ES-I3 (cell line): ENCODE data around the gene MTAP.

ENCODE experiments used
- H3K36me3 ChIP-seq: 2 replicates; pipeline ENCODE4 v1.6.1; 2013; ENCODE audit warnings: mild to moderate bottlenecking, low read length, control low read depth, moderate library complexity; ENCODE audit not compliant: insufficient read depth
- H3K4me1 ChIP-seq: 2 replicates; pipeline ENCODE4 v1.6.1; 2013; ENCODE audit warnings: mild to moderate bottlenecking, control low read depth, low read length; ENCODE audit not compliant: insufficient read depth
- H3K9ac ChIP-seq: 2 replicates; pipeline ENCODE4 v1.6.1; 2013; ENCODE audit warnings: low read depth, mild to moderate bottlenecking, low read length, moderate library complexity
- H3K9me3 ChIP-seq: 2 replicates; pipeline ENCODE4 v1.6.1; 2013; ENCODE audit warnings: mild to moderate bottlenecking, low read length, moderate library complexity; ENCODE audit not compliant: control insufficient read depth, insufficient read depth

The MTAP gene

DNA sequence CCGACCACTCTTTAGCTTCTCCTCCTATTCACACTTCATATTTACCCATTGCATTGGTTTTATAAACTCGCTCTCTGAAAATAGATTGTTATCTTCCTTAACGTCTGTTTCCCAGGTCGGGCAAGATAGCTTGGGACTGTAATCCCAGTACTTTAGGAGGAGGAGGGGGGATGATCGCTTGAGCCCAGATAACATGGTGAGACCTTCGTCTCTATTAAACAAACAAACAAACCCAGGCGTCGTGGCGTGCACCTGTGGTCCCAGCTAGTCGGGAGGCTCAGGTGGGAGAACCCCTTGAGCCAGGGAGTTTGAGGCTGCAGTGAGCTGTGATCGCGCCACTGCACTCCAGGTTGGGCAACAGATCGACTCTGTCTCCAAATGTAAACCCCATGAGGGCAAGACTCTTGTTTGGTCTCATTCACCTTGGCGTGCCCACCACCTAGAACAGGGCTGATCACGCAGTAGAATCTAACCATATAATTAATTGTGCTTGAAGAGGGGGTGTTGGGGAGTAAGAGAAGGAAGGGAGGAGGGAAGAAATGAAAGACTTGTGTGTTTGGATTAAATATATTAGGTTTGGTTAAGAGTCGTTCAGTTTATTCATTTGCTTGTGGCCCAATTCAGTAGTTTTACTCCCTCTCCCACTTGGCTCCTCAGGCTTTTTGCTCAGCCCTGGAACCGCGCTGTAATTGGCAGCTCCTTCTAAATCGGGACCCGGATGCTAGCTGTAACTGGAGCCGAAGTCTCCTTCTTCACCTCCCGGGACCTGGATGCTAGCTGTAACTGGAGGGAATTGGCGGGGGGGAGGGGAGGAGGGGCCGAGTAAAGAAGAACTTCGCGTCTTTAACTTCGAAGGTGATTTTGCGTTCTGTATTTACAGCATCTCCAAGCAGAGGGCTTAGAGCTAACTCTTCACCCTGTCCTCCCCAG, 166.8 kb downstream of the MTAP start:
- no peaks in the 10 kb centered on the region for H3K9me3 ChIP-seq
- H3K36me3 ChIP-seq: no peaks in the 10 kb centered on the region
- H3K4me1 ChIP-seq: peaks cover 7% of the 10 kb centered on the region
- peak overlapping the region; percentile 24; the same call in 1 of the 2 replicates for H3K9ac ChIP-seq

DNA sequence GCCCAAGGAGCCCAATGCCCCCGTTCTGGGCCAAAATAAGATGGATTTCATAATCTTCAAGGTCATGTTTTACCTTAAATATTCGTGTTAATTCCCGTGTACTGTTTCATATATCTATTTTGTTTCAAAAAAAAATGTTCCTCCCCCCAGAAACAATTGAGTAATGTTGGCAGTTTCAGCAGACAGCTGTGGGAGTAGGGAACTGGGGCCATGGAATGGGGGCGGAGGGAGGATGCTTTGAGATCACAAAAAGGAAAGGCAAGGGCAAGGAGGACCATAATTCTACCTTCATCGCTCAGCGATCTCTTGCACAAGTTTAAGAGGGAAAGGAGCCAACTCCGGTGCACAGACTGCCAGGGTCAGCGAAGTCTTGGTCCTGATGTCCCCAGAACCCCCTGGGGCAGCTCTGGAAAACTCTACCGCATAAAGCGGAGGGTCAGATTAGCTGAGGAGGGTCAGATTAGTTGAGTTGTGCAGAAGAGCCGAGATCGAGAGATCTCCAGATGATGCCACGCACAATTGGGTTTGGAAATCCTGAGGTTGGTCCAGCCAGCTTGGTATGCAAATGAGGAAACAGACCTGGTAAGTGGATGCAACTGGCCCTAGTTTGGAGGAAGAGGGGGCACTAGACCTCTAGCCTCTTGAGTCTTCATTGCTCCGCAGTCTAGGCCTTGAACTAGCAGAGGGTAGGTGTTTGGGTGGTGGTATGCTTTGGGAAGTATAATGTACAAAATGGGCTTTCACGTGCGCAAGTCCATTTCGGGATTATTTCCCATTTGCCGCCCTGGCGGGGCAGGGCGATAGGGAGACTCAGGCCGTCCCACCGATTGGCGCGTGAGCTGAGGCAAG, 167.7 kb downstream of the MTAP start:
- Histone ChIP-seq H3K36me3 (no peaks in the 10 kb centered on the region), H3K9me3 (no peaks in the 10 kb centered on the region), H3K9ac (no peak overlapping the region), H3K4me1 (peaks cover 7% of the 10 kb centered on the region)

DNA sequence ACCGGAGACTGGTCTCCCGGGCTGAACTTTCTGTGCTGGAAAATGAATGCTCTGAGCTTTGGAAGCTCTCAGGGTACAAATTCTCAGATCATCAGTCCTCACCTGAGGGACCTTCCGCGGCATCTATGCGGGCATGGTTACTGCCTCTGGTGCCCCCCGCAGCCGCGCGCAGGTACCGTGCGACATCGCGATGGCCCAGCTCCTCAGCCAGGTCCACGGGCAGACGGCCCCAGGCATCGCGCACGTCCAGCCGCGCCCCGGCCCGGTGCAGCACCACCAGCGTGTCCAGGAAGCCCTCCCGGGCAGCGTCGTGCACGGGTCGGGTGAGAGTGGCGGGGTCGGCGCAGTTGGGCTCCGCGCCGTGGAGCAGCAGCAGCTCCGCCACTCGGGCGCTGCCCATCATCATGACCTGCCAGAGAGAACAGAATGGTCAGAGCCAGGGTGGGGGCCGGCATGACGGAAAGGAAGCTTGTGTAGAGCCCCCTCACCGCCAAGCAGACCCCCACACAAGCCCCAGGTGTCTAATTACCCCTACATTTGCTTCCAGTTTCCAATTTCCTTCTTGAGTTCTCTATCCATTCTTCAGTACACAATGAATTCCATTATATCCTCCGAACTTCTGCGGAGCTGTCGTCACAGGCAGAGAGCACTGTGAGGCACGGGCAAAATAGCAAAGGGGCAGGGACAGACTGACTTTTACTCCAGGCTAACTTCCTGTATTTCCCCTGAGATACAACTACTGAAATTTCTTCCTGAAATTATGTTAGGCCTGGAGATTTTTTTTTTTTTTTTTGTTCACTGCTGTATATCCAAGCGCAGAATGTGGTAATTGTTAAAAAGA, 168.6 kb downstream of the MTAP start:
- H3K4me1 ChIP-seq: peaks cover 7% of the 10 kb centered on the region
- H3K9me3 ChIP-seq: no peaks in the 10 kb centered on the region
- H3K9ac ChIP-seq: peak overlapping the region; percentile 17; the same call in 1 of the 2 replicates
- no peaks in the 10 kb centered on the region for H3K36me3 ChIP-seq

DNA sequence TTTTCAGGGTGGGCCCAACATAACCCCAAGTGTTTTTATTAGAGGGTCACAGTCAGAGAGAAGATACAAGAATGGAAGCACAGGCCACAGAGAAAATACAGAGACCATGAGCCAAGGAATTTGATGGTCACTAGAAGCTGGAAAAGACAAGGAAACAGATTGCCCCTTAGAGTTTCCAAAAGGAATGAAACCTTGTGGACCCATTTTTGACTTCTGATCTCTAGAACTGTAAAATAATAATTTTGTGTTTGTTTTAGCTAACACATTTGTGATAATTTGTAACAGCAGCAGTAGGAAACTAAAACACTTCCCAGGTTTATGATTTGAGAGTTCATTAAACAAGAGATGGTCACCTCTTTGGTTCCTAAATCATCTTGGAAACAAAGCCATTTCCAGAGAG, 169.9 kb downstream of the MTAP start:
- no peaks in the 10 kb centered on the region for H3K36me3 ChIP-seq
- peaks cover 3% of the 10 kb centered on the region for H3K4me1 ChIP-seq
- H3K9ac ChIP-seq: no peak overlapping the region
- no peaks in the 10 kb centered on the region for H3K9me3 ChIP-seq

DNA sequence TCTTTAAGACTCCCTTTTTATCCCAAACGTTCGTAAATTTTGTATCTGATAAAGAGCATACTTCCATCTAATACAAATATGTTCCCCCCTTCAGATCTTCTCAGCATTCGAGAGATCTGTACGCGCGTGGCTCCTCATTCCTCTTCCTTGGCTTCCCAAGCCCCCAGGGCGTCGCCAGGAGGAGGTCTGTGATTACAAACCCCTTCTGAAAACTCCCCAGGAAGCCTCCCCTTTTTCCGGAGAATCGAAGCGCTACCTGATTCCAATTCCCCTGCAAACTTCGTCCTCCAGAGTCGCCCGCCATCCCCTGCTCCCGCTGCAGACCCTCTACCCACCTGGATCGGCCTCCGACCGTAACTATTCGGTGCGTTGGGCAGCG, 171.9 kb downstream of the MTAP start:
- no peaks in the 10 kb centered on the region for H3K9me3 ChIP-seq
- peak overlapping the region; percentile 78 for H3K9ac ChIP-seq
- no peaks in the 10 kb centered on the region for H3K36me3 ChIP-seq
- no peaks in the 10 kb centered on the region for H3K4me1 ChIP-seq

DNA sequence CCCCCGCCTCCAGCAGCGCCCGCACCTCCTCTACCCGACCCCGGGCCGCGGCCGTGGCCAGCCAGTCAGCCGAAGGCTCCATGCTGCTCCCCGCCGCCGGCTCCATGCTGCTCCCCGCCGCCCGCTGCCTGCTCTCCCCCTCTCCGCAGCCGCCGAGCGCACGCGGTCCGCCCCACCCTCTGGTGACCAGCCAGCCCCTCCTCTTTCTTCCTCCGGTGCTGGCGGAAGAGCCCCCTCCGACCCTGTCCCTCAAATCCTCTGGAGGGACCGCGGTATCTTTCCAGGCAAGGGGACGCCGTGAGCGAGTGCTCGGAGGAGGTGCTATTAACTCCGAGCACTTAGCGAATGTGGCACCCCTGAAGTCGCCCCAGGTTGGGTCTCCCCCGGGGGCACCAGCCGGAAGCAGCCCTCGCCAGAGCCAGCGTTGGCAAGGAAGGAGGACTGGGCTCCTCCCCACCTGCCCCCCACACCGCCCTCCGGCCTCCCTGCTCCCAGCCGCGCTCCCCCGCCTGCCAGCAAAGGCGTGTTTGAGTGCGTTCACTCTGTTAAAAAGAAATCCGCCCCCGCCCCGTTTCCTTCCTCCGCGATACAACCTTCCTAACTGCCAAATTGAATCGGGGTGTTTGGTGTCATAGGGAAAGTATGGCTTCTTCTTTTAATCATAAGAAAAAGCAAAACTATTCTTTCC, 172.4 kb downstream of the MTAP start:
- Histone ChIP-seq H3K4me1 (no peaks in the 10 kb centered on the region), H3K36me3 (no peaks in the 10 kb centered on the region), H3K9me3 (no peaks in the 10 kb centered on the region), H3K9ac (peak overlapping the region; percentile 78)

DNA sequence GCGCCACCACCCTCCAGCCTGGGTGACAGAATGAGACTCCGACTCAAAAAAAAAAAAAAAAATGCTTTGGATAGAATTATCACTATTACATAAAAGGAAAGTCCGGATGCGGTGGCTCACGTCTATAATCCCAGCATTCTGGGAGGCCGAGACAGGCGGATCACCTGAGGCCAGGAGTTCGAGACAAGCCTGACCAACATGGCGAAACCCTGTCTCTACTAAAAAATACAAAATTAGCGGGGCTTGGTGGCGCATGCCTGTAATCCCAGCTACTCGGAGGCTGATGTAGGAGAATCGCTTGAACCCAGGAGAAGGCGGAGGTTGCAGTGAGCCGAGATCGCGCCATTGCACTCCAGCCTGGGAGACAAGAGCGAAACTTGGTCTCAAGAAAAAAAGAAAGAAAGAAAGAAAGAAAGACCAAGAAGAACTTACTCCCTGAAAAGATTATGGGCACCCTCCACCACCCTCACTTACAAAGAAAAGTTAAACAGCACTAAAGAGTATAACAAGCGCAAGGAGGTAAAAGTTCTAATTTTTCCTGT, 174.0 kb downstream of the MTAP start:
- no peaks in the 10 kb centered on the region for H3K9me3 ChIP-seq

DNA sequence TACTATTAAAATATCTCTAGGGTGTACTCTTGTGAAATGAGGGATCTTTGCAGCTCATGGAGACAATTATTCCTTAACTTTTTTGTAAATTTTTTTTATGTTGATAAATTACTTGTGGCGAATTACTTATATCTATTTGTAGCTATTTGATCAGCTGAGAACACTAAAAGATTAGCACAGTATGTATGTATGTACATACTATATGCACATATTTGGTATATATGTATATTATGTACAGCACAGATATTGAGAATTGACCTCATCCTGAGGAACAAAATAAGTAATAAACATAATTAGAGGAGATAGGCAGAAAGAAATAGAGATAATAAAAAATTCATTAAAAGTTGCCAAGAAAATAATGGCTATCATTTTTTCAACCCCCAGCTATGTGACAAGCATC, 180.0 kb downstream of the MTAP start:
- Histone ChIP-seq H3K9me3 (no peaks in the 10 kb centered on the region), H3K9ac (no peak overlapping the region), H3K36me3 (no peaks in the 10 kb centered on the region), H3K4me1 (no peaks in the 10 kb centered on the region)

More for the DNA sequence above, 174.0 kb downstream of the MTAP start:
- no peaks in the 10 kb centered on the region for H3K36me3 ChIP-seq
- peak overlapping the region; percentile 41 for H3K9ac ChIP-seq
- H3K4me1 ChIP-seq: no peaks in the 10 kb centered on the region

DNA sequence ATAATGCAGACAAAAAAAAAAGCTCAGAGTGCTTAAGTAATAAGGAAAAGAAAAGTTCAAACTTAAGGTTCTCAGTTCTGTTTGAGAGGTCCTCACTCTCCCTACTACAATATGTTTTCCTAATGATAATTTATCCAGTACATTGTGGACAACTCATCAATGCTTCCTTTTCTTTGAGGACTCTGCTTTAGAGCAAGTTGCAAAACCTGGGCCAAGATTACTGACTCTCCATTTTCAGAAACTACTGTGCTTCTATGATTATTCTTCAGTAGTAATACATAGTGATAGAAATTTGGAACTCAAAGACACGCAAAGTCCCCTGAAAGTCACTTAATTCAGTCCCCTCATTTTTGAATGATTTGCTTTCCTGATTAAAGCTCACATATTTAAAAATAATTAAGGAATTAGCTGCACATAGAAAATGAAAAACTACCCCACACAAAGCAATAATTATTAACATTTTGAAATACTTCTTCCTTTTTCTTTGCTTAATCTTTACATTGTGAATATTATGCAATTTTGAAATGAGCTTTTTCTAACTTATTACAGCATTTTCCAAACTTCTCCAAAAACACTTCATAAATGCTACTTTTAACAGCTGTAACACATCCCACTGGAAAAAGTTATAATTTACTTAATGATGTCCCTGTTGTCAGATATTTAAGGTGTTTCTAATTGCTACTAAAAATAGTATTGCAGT, 180.6 kb downstream of the MTAP start:
- no peaks in the 10 kb centered on the region for H3K9me3 ChIP-seq
- H3K4me1 ChIP-seq: no peaks in the 10 kb centered on the region
- H3K36me3 ChIP-seq: no peaks in the 10 kb centered on the region
- no peak overlapping the region for H3K9ac ChIP-seq

DNA sequence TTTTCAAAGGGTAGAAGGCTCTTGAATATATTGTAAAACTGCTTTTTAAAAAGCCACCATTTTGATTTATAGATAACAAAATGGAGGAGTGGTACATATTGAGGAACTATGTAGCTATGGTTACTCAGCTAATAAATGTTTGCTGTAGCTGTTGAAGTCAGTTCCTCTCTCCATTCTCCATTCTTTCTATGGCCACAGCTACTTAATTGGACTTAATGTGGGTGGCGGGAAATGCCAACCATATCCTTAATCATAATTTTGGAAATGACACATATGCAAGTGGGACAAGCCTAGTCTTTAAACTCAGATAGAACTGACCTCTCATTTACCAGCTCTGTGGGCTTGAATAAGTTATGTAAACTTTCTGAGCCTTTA, 181.1 kb downstream of the MTAP start:
- H3K4me1 ChIP-seq: no peaks in the 10 kb centered on the region
- no peak overlapping the region for H3K9ac ChIP-seq
- H3K36me3 ChIP-seq: no peaks in the 10 kb centered on the region
- H3K9me3 ChIP-seq: no peaks in the 10 kb centered on the region

DNA sequence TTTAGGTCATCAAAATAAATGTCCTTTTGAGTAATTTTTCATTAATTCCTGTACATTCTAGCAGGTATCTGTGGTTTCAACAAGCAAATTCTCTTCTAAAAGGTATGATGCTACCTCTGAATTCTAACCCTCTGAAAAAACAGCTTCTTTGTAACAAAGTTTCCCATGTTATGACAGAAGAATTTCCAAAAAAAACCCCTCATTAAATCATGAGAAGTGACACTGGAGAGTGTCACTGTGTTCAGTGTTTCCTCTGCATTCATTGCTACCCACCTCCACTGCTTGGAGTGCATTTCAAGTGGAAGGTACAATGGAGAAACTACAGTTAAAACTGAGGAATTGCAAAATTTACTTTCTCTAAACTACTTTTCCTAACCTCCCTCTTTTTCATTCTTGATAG, 181.7 kb downstream of the MTAP start:
- Histone ChIP-seq H3K4me1 (no peaks in the 10 kb centered on the region), H3K9me3 (no peaks in the 10 kb centered on the region), H3K9ac (no peak overlapping the region), H3K36me3 (no peaks in the 10 kb centered on the region)

DNA sequence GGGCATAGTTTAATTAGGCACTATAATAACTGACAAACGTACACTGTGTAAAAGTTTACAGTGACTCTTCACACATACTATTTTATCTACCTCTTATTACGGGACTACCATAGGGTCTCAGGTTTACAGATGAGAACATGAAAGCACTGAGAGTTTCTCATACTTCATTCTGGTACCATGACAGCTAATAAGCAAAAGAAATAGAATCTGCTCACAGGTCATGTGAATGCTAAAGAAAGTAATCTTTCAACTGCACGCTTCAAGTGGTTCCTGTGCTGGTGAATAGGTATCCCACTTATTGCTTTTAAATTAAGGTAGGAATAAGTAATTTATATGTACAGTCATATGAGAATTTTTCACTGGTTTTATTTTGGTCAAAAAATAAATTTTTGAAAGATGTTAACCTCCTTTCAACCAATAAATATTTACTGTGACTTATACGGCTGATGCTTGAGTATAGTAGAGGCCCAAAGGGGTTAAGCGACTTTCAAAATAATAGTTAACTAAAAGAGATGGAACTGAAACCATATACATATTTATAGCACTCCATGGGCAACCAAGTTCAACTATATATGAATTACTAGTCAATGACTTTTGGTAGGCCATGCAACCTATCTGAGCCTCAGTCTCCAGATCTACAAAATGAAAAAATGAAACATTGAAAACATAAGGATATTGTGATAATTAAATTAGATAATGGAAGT, 183.7 kb downstream of the MTAP start:
- Histone ChIP-seq H3K36me3 (no peaks in the 10 kb centered on the region), H3K9ac (no peak overlapping the region), H3K4me1 (no peaks in the 10 kb centered on the region; the same call in 1 of the 2 replicates)

More for the DNA sequence above, 183.7 kb downstream of the MTAP start:
- no peaks in the 10 kb centered on the region for H3K9me3 ChIP-seq
